ENCODE data around the gene SMPDL3A.

SMPDL3A gene

GRCh38 chr6:122783401-122783800, 5.7 kb upstream of the SMPDL3A start:
- no peak for TF ChIP-seq CTCF (IDR thresholded peaks at IDR 0.05; ENCODE audit: borderline replicate concordance, control extremely low read depth, extremely low read depth, insufficient read depth, missing control alignments)
- in situ Hi-C loops (cut with MboI; ENCODE audit: low sequenced_read_pairs, unreplicated experiment): no loop called here
- DNase-seq (ENCODE audit: low spot score): no peak

- no peak for TF ChIP-seq CTCF (IDR thresholded peaks at IDR 0.05; ENCODE audit: borderline replicate concordance, control extremely low read depth, extremely low read depth, insufficient read depth, missing control alignments)
- in situ Hi-C loops (cut with MboI; ENCODE audit: low sequenced_read_pairs, unreplicated experiment): no loop called here
- no peak for DNase-seq (ENCODE audit: low spot score)
These were observed 3.2 kb upstream of the SMPDL3A start for GRCh38 chr6:122785891-122786290.

GRCh38 chr6:122787721-122788120, 1.3 kb upstream of the SMPDL3A start:
- no peak for TF ChIP-seq CTCF (IDR thresholded peaks at IDR 0.05; ENCODE audit: borderline replicate concordance, control extremely low read depth, extremely low read depth, insufficient read depth, missing control alignments)
- in situ Hi-C loops (cut with MboI; ENCODE audit: low sequenced_read_pairs, unreplicated experiment): no loop called here
- DNase-seq (ENCODE audit: low spot score): no peak

- no peak for TF ChIP-seq CTCF (IDR thresholded peaks at IDR 0.05; ENCODE audit: borderline replicate concordance, control extremely low read depth, extremely low read depth, insufficient read depth, missing control alignments)
- in situ Hi-C loops (cut with MboI; ENCODE audit: low sequenced_read_pairs, unreplicated experiment): no loop called here
- DNase-seq (ENCODE audit: low spot score): no peak
These were observed 850 bp upstream of the SMPDL3A start for GRCh38 chr6:122788208-122788607.

- in situ Hi-C loops (cut with MboI; ENCODE audit: low sequenced_read_pairs, unreplicated experiment): no loop called here
- no peak for TF ChIP-seq CTCF (IDR thresholded peaks at IDR 0.05; ENCODE audit: borderline replicate concordance, control extremely low read depth, extremely low read depth, insufficient read depth, missing control alignments)
- no peak for DNase-seq (ENCODE audit: low spot score)
These were observed 336 bp upstream of the SMPDL3A start for GRCh38 chr6:122788663-122789181.

GRCh38 chr6:122790028-122790422, 967 bp downstream of the SMPDL3A start:
- no peak for TF ChIP-seq CTCF (IDR thresholded peaks at IDR 0.05; ENCODE audit: borderline replicate concordance, control extremely low read depth, extremely low read depth, insufficient read depth, missing control alignments)
- no peak for DNase-seq (ENCODE audit: low spot score)
- in situ Hi-C loops (cut with MboI; ENCODE audit: low sequenced_read_pairs, unreplicated experiment): no loop called here

Data from GM13976 (cell line).